ENCODE measurements around the gene SLC4A3.

Gene SLC4A3

GRCh38 chr2:219627103-219628100, at the start of gene SLC4A3:
Gene SLC4A3 (plus strand): TSS chr2:219627630. CDS start chr2:219627993, 363 bp downstream.
- no peak for DNase-seq

- DNase-seq, result no peak
Observed at GRCh38 chr2:219578811-219579613, 48.4 kb upstream of the SLC4A3 start.

GRCh38 chr2:219581346-219581745, 46.1 kb upstream of the SLC4A3 start:
- DNase-seq, result no peak

- no peak for DNase-seq
Observed at GRCh38 chr2:219591091-219591490, 36.3 kb upstream of the SLC4A3 start.

- DNase-seq, result no peak
Observed at GRCh38 chr2:219592736-219593135, 34.7 kb upstream of the SLC4A3 start.

- DNase-seq, result no peak
Observed at GRCh38 chr2:219593154-219593553, 34.3 kb upstream of the SLC4A3 start.

- DNase-seq, result no peak
Observed at GRCh38 chr2:219595256-219595655, 32.2 kb upstream of the SLC4A3 start.

GRCh38 chr2:219596954-219597551, 30.4 kb upstream of the SLC4A3 start:
- no peak for DNase-seq

GRCh38 chr2:219597552-219598307, 29.7 kb upstream of the SLC4A3 start, which contains the start of gene STK11IP:
Gene STK11IP (plus strand): TSS chr2:219597857. CDS start chr2:219598120, 263 bp downstream.
- DNase-seq, result peak; percentile 89

GRCh38 chr2:219598308-219599078, 28.9 kb upstream of the SLC4A3 start:
- DNase-seq, result no peak

- DNase-seq, result no peak
Observed at GRCh38 chr2:219603771-219604170, 23.7 kb upstream of the SLC4A3 start.

GRCh38 chr2:219605607-219605954, 21.8 kb upstream of the SLC4A3 start:
- no peak for DNase-seq

GRCh38 chr2:219607931-219608330, 19.5 kb upstream of the SLC4A3 start:
- no peak for DNase-seq

- DNase-seq, result no peak
Observed at GRCh38 chr2:219608399-219608964, 18.9 kb upstream of the SLC4A3 start.

GRCh38 chr2:219609149-219609750, 18.2 kb upstream of the SLC4A3 start:
- DNase-seq, result no peak

- DNase-seq, result no peak
Observed at GRCh38 chr2:219611306-219611705, 16.1 kb upstream of the SLC4A3 start.

GRCh38 chr2:219611866-219612576, 15.4 kb upstream of the SLC4A3 start:
- no peak for DNase-seq

GRCh38 chr2:219612577-219613286, 14.7 kb upstream of the SLC4A3 start:
- DNase-seq, result peak; percentile 25

- DNase-seq, result no peak
Observed at GRCh38 chr2:219613461-219614070, 13.9 kb upstream of the SLC4A3 start.
